Measurements from ENCODE around the gene THTPA. TPM values are rescaled to one million over a fixed set of nuclear protein-coding genes. Genes with fewer than 3 reads are reported as not detected.

THTPA gene
- total RNA-seq, 1 donor from 2014 or later = 18.6 TPM

DNA sequence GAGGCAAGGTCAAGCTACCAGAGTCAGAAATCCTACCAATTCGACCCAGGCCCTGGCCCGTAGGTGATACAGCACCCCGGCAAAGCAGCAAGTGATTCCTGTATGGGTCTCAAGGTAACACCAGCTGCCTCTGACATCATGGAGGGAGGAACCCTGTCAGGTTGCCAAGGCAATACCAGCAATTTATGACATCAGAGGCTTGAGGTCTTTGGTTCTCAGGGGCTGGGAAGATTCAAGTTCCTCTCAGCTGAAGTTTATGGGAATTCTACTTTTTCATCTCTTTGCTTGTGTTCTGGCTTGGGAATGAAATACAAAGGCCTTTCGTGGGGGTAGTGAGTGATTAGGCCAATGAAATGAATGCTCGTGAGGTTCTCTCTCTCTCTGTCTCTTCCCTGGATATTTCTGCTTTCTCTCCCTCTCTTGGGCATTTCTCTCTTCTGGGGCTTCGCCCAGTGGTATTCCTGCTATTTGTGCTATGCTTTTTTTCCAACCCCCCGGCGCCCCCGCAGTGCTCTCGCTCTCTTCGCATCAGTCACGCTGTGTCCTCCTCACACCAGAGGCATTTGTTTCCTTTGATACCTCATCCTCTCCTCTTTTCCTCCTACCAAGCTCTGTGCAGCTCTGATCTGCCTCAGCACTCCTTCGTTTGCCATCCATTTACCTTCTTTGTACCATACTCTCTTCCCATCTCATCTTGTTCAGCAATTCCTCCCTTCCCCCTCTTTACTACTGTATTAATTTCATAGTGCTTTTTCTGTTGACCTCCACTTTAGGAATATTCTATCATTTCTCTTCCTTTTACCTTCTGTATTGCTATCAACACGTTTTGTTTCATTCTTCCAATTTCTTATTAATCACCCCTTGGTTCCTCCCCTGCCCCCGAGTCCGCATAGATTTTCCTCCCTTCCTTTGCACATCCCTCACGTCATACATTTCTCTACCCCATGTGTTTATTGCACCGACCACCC, 7.4 kb upstream of the THTPA start:
- ChIA-PET POLR2A (no interaction called here), CTCF (interaction anchor here (1.2 to 2.2 kb wide), 2 partner anchors 8 to 11 kb away, joined by 3 to 13 read pairs; no protein-coding TSS in a partner anchor)
- peaks cover 4% of the 10 kb centered on the region for H3K4me1 Mint-ChIP-seq
- DNase-seq (no peak), ATAC-seq (ENCODE audit: low read depth) (no peak)
- H3K27ac Mint-ChIP-seq = no peak overlapping the region
- H3K4me3 Mint-ChIP-seq = no peak overlapping the region
- H3K36me3 Mint-ChIP-seq (ENCODE audit: low read depth) = peaks cover 4% of the 10 kb centered on the region
- no peaks in the 10 kb centered on the region for H3K9me3 Mint-ChIP-seq
- no peak for TF ChIP-seq CTCF (IDR thresholded peaks at IDR 0.05)
- H3K27me3 Mint-ChIP-seq = no peaks in the 10 kb centered on the region
- intact Hi-C loops (cut with micrococcal nuclease) = no loop called here

GRCh38 chr14:23550131-23550811, 5.8 kb upstream of the THTPA start:
- DNase-seq (no peak), ATAC-seq (ENCODE audit: low read depth) (no peak)
- POLR2A ChIA-PET = interaction anchor here (0.7 to 3.3 kb wide), 3 partner anchors 10 to 72 kb away, joined by 3 to 15 read pairs (median 3); no protein-coding TSS in a partner anchor
- Mint-ChIP-seq H3K27ac (no peak overlapping the region), H3K4me1 (peaks cover 5% of the 10 kb centered on the region), H3K36me3 (ENCODE audit: low read depth) (peaks cover 4% of the 10 kb centered on the region), H3K27me3 (no peaks in the 10 kb centered on the region), H3K9me3 (no peaks in the 10 kb centered on the region), H3K4me3 (no peak overlapping the region)
- CTCF ChIA-PET = interaction anchor here (0.6 to 2.5 kb wide), 4 partner anchors 9 to 73 kb away, joined by 3 to 13 read pairs (median 6); no protein-coding TSS in a partner anchor
- TF ChIP-seq CTCF (IDR thresholded peaks at IDR 0.05) = no peak
- intact Hi-C loops (cut with micrococcal nuclease) = loop anchor here (2.0 to 10.0 kb wide), 6 partner anchors 455 to 895 kb away; partner anchors contain the start of genes ACIN1, ADCY4, C14orf119 and PCK2

DNA sequence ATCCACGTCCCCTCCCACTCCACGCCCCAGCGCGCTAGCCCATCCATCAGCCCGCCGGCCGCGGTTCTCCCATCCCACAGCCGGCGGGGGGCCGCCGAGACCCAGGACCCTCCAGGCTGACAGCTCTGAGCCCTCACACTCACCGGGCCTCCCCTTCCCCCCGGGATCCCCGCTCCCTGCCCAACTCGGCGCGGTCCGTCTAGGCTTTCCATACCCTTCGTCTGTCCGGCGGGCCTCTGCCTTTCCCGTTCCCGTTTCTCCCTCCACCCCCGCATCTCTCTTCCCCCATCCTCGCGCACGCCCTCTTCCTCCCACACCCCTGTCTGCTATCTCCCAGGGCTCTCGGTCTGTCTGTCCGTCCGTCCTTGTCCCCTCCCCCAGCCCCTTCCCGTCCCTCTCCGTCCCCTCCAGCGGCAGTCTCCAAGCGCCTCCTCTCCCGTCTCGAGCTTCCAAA, 5.2 kb upstream of the THTPA start:
- CTCF ChIA-PET = interaction anchor here (2.2 to 2.5 kb wide), 2 partner anchors 8 to 12 kb away, joined by 8 to 13 read pairs; no protein-coding TSS in a partner anchor
- POLR2A ChIA-PET = interaction anchor here (0.7 to 3.3 kb wide), 4 partner anchors 10 to 727 kb away, joined by 3 to 15 read pairs (median 3); no protein-coding TSS in a partner anchor
- Mint-ChIP-seq H3K27me3 (no peaks in the 10 kb centered on the region), H3K27ac (peak overlapping the region; percentile 81), H3K9me3 (no peaks in the 10 kb centered on the region), H3K36me3 (ENCODE audit: low read depth) (peaks cover 5% of the 10 kb centered on the region), H3K4me3 (no peak overlapping the region), H3K4me1 (peaks cover 10% of the 10 kb centered on the region)
- DNase-seq = no peak
- TF ChIP-seq CTCF (IDR thresholded peaks at IDR 0.05) = no peak
- ATAC-seq (ENCODE audit: low read depth) = no peak
- intact Hi-C loops (cut with micrococcal nuclease) = loop anchor here (1.0 to 10.0 kb wide), 10 partner anchors 12 to 894 kb away; partner anchors contain the start of genes ACIN1, ADCY4, AP1G2 and C14orf119

DNA sequence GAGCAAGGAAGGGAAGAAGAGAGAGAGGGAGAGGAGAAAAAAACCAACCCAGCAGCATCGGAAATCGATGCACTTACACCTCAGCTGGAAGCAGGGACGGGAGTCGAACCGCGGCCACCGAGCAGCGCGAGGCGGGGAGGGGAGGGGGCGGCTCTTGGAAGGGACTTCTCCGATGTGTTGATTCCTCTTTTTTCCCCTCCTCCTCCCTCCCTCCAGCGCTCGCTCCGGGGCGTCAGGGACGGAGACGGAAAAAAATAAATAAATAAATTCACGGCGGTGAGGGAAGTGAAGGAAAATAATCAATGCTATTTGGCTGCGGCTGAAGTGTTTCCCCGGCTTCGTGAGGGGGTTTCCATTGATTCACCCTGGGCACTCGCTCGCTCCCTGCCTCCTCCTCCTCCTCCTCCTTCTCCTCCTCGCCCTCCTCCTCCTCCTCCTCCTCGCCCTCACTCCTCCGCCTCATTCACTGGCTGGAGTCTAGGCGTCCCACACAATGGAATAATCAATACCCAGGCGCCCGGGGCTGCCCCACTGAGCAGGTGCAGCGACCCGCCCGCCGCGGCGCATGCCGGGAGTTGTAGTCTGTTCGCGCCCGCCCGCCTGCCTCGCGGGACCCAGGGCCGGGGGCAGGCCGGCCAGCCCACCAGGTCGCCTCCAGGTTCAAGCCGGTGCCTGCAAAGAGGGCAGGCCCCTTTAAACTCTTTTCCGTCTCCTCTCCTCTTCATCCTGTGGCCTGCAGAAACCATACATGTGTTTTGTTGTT, 4.6 kb upstream of the THTPA start, which contains the start of gene ZFHX2:
Gene ZFHX2, minus strand, starts transcription at position 500 of the 763 bp plus-strand sequence. CDS start 16,440 bp downstream, outside the sequence.
- Mint-ChIP-seq H3K27me3 (no peaks in the 10 kb centered on the region), H3K4me3 (no peak within 1 kb of the TSS), H3K9me3 (no peaks in the 10 kb centered on the region)

More for the DNA sequence above, 4.6 kb upstream of the THTPA start, which contains the start of gene ZFHX2:
- ATAC-seq (ENCODE audit: low read depth) = peak; percentile 53
- ChIA-PET CTCF (interaction anchor here (0.6 to 2.5 kb wide), 3 partner anchors 9 to 12 kb away, joined by 3 to 8 read pairs (median 5); no protein-coding TSS in a partner anchor), POLR2A (interaction anchor here (0.6 to 3.3 kb wide), 9 partner anchors 9 to 726 kb away, joined by 3 to 15 read pairs (median 3); partner anchors contain the start of gene AP1G2)
- DNase-seq = peak; percentile 79
- intact Hi-C loops (cut with micrococcal nuclease) = loop anchor here (1.0 to 10.0 kb wide), 10 partner anchors 12 to 893 kb away; partner anchors contain the start of genes ACIN1, ADCY4, AP1G2 and C14orf119
- peak within 1 kb of the TSS; percentile 81 for H3K27ac Mint-ChIP-seq
- peaks cover 8% of the 10 kb centered on the region for H3K36me3 Mint-ChIP-seq (ENCODE audit: low read depth)
- TF ChIP-seq CTCF (IDR thresholded peaks at IDR 0.05) = no peak
- H3K4me1 Mint-ChIP-seq = peaks cover 13% of the 10 kb centered on the region

Measured in activated B cell treated with CpG ODN at 0.5 μM for 24 hours (primary cell).